ENCODE measurements around the gene BLCAP. TPM values are rescaled to one million over a fixed set of nuclear protein-coding genes. Genes with fewer than 3 reads are reported as not detected.

BLCAP gene
- total and polyA plus RNA-seq, 2 donors (not counting 3 experiments of a cell fraction or from before 2014, with no cell fraction given) = 90.3 to 196 TPM

GRCh38 chr20:37576911-37577310 is 49.2 kb upstream of the BLCAP start:
- no peaks in the 10 kb centered on the region for H3K79me2 ChIP-seq (ENCODE audit: control insufficient read depth, insufficient read depth, low read length)
- no TSS peak for BruUV-seq (replicated peaks)
- POLR2A ChIA-PET = no interaction called here
- H4K20me1 ChIP-seq (replicated peaks; ENCODE audit: control insufficient read depth, extremely low read depth, insufficient read depth, low read length) = no peaks in the 10 kb centered on the region
- no peak for TF ChIP-seq EZH2 (IDR thresholded peaks at IDR 0.05; ENCODE audit: borderline replicate concordance, low read depth, low read length, severe bottlenecking)
- TF ChIP-seq MYC (IDR thresholded peaks at IDR 0.05; ENCODE audit: low read depth, low read length) = no peak
- TF ChIP-seq FOS (IDR thresholded peaks at IDR 0.05; ENCODE audit: borderline replicate concordance, insufficient read depth, low read length) = no peak
- TF ChIP-seq POLR2A (IDR thresholded peaks at IDR 0.05; ENCODE audit: low read depth, low read length) = no peak
- no peak for TF ChIP-seq POLR2AphosphoS5 (IDR thresholded peaks at IDR 0.05; ENCODE audit: insufficient read depth, low read depth, low read length)
- no peak for TF ChIP-seq GATA2 (IDR thresholded peaks at IDR 0.05; ENCODE audit: insufficient read depth, insufficient read length, low read depth, low read length)
- TF ChIP-seq MAX (IDR thresholded peaks at IDR 0.05; ENCODE audit: insufficient read depth, insufficient read length) = no peak
- TF ChIP-seq CTCF (IDR thresholded peaks at IDR 0.05; ENCODE audit: extremely low read depth in 1 of 2, insufficient read depth in 1 of 2, low read depth in 1 of 2, low read length in 2 of 2) = no peak
- TF ChIP-seq JUN (IDR thresholded peaks at IDR 0.05; ENCODE audit: borderline replicate concordance, insufficient read depth, insufficient read length, low read depth) = no peak
- H3K36me3 ChIP-seq (ENCODE audit: control insufficient read depth in 2 of 2, extremely low read depth in 1 of 2, insufficient read depth in 2 of 2, low read length in 2 of 2) = no peaks in the 10 kb centered on the region
- no peaks in the 10 kb centered on the region for H3K9me1 ChIP-seq (replicated peaks; ENCODE audit: control insufficient read depth, extremely low read depth, insufficient read depth, low read length)
- no peak overlapping the region for H3K4me2 ChIP-seq (ENCODE audit: insufficient read depth, low read length)
- no peaks in the 10 kb centered on the region for H3K27me3 ChIP-seq (ENCODE audit: control insufficient read depth in 2 of 2, insufficient read depth in 2 of 2, low read length in 2 of 2)
- H3K4me1 ChIP-seq (ENCODE audit: control insufficient read depth, extremely low read depth, insufficient read depth, low read length) = no peaks in the 10 kb centered on the region
- no peak overlapping the region for H3K27ac ChIP-seq (ENCODE audit: insufficient read depth, low read depth, low read length)
- intact Hi-C loops (cut with micrococcal nuclease) = loop anchor here (10.0 kb wide), 1 partner anchor 902 kb away; no protein-coding TSS in a partner anchor
- CTCF ChIA-PET = interaction anchor here (2.5 kb wide), 1 partner anchor 12 kb away, joined by 17 read pairs; no protein-coding TSS in a partner anchor
- no peak overlapping the region for H3K4me3 ChIP-seq (replicated peaks in 1 of 3; ENCODE audit: insufficient read depth in 1 of 3, low read depth in 1 of 3, low read length in 3 of 3)
- DNase-seq (ENCODE audit: low read depth, low spot score) = no peak
- dilution Hi-C loops (cut with MboI; ENCODE audit: extremely low pct_ligation_motif_present, low sequenced_read_pairs) = no loop called here
- no peaks in the 10 kb centered on the region for H3K9me3 ChIP-seq (replicated peaks; ENCODE audit: control insufficient read depth, insufficient read depth, low read length)
- H3K9ac ChIP-seq (replicated peaks; ENCODE audit: extremely low read depth, insufficient read depth, low read length) = no peak overlapping the region
- no peak for FAIRE-seq
- no peak overlapping the region for H2AFZ ChIP-seq (ENCODE audit: low read depth, low read length)
